HL-60 (cell line): ENCODE data around the gene TOX3.

ENCODE experiments used
- DNase-seq, 2 experiments: peaks; one replicate each; pipeline ENCODE4 v3.0.0-alpha.2; 2010 to 2020; ENCODE audit warnings: low read depth in 1 of 2, low spot score in 1 of 2
- H3K27ac ChIP-seq: fragments of 250-450 bp; sonication (Bioruptor Pico); replicated peaks from 2 replicates; pipeline ENCODE4 v1.5.1; 2020; ENCODE audit warnings: mild to moderate bottlenecking, moderate library complexity
- H3K27me3 ChIP-seq: fragments of 250-450 bp; sonication (Bioruptor Pico); 2 replicates; pipeline ENCODE4 v1.5.1; 2021; ENCODE audit warnings: mild to moderate bottlenecking, moderate library complexity; ENCODE audit not compliant: insufficient read depth, poor library complexity, severe bottlenecking
- H3K4me3 ChIP-seq: replicated peaks from 2 replicates; pipeline ENCODE4 v1.5.1; 2011; ENCODE audit warnings: mild to moderate bottlenecking, control low read depth, low read length; ENCODE audit not compliant: insufficient read depth
- GABPA ChIP-seq: IDR thresholded peaks from 2 replicates; pipeline ENCODE4 v1.6.1; 2012; ENCODE audit warnings: low read depth
- POLR2AphosphoS5 ChIP-seq: IDR thresholded peaks from 2 replicates; pipeline ENCODE4 v1.6.1; 2012; ENCODE audit warnings: low read depth
- SPI1 ChIP-seq: IDR thresholded peaks from 2 replicates; pipeline ENCODE4 v1.6.1; 2012; ENCODE audit warnings: low read depth, mild to moderate bottlenecking, borderline replicate concordance
- TF ChIP-seq, protein P1 (sequence below): IDR thresholded peaks from 2 replicates; pipeline ENCODE4 v1.6.1; 2012; ENCODE audit warnings: low read depth; ENCODE audit not compliant: insufficient replicate concordance
- TF ChIP-seq, protein P2 (sequence below): IDR thresholded peaks from one replicate; pipeline ENCODE4 v1.5.1; 2011; ENCODE audit warnings: low read length, control low read depth, inconsistent platforms; ENCODE audit not compliant: insufficient read depth

The TOX3 gene

DNA sequence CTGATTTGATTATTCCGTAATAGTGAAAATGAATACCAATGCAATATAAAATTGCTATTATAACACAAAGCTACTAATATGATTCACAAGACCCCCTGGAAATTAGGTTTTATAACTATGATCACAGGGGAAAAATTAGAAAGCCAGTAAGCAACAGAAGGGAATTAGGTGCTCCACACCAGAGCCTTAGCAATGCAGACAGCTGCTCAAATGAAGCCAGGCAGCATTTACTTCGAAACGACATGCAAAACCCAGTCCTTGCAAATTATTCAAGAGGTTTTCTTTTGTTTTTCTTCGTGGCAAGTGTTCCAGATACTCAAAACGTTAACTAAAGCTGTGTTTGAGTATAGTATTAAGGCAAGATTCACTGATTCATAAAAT is 47.9 kb downstream of the TOX3 start:
- H3K27me3 ChIP-seq, result peaks cover 3% of the 10 kb centered on the region
- no peak for DNase-seq
- H3K27ac ChIP-seq, result no peak overlapping the region
- TF ChIP-seq, protein P1, sequence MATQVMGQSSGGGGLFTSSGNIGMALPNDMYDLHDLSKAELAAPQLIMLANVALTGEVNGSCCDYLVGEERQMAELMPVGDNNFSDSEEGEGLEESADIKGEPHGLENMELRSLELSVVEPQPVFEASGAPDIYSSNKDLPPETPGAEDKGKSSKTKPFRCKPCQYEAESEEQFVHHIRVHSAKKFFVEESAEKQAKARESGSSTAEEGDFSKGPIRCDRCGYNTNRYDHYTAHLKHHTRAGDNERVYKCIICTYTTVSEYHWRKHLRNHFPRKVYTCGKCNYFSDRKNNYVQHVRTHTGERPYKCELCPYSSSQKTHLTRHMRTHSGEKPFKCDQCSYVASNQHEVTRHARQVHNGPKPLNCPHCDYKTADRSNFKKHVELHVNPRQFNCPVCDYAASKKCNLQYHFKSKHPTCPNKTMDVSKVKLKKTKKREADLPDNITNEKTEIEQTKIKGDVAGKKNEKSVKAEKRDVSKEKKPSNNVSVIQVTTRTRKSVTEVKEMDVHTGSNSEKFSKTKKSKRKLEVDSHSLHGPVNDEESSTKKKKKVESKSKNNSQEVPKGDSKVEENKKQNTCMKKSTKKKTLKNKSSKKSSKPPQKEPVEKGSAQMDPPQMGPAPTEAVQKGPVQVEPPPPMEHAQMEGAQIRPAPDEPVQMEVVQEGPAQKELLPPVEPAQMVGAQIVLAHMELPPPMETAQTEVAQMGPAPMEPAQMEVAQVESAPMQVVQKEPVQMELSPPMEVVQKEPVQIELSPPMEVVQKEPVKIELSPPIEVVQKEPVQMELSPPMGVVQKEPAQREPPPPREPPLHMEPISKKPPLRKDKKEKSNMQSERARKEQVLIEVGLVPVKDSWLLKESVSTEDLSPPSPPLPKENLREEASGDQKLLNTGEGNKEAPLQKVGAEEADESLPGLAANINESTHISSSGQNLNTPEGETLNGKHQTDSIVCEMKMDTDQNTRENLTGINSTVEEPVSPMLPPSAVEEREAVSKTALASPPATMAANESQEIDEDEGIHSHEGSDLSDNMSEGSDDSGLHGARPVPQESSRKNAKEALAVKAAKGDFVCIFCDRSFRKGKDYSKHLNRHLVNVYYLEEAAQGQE, result no peak
- no peak for TF ChIP-seq GABPA
- TF ChIP-seq POLR2AphosphoS5, result no peak
- TF ChIP-seq SPI1, result no peak
- TF ChIP-seq, protein P2, sequence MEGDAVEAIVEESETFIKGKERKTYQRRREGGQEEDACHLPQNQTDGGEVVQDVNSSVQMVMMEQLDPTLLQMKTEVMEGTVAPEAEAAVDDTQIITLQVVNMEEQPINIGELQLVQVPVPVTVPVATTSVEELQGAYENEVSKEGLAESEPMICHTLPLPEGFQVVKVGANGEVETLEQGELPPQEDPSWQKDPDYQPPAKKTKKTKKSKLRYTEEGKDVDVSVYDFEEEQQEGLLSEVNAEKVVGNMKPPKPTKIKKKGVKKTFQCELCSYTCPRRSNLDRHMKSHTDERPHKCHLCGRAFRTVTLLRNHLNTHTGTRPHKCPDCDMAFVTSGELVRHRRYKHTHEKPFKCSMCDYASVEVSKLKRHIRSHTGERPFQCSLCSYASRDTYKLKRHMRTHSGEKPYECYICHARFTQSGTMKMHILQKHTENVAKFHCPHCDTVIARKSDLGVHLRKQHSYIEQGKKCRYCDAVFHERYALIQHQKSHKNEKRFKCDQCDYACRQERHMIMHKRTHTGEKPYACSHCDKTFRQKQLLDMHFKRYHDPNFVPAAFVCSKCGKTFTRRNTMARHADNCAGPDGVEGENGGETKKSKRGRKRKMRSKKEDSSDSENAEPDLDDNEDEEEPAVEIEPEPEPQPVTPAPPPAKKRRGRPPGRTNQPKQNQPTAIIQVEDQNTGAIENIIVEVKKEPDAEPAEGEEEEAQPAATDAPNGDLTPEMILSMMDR, result no peak
- no peak overlapping the region for H3K4me3 ChIP-seq

DNA sequence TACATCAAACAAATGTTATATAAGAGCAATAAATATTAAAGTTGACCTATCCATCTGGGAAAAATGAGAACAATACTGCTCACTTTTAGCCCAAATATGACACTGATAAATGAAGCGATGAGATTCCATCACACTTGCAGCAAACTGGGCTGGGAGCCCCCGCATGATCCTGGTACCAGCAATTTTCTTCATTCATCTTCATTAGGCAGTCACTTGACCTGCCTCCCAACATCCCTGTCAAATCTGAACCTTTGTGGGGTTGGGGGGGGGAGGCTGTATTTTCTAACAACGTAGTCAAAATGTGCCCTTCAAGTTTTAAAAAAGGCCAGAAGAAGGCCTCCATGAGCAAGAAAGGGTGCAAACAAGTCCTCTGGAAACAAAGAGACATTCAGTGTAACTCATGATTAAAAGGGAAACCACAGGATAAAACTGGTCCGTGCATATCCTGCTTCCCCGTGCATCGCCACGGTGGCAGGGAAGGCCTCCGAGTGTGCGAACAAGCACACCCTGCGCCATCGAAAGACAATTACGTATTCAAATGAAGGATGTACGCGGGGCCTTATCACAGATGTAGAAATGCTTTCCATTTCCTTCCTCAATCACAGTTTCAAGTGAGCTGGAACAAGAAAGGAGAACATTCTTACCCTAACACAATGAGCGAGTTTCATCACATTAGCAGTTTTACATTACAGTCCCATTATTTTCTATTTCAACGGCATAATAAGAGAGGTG is 48.4 kb downstream of the TOX3 start:
- Histone ChIP-seq H3K27me3 (peaks cover 3% of the 10 kb centered on the region), H3K27ac (no peak overlapping the region), H3K4me3 (no peak overlapping the region)
- TF ChIP-seq, protein P1, result no peak
- TF ChIP-seq, protein P2, result no peak
- DNase-seq, result no peak

DNA sequence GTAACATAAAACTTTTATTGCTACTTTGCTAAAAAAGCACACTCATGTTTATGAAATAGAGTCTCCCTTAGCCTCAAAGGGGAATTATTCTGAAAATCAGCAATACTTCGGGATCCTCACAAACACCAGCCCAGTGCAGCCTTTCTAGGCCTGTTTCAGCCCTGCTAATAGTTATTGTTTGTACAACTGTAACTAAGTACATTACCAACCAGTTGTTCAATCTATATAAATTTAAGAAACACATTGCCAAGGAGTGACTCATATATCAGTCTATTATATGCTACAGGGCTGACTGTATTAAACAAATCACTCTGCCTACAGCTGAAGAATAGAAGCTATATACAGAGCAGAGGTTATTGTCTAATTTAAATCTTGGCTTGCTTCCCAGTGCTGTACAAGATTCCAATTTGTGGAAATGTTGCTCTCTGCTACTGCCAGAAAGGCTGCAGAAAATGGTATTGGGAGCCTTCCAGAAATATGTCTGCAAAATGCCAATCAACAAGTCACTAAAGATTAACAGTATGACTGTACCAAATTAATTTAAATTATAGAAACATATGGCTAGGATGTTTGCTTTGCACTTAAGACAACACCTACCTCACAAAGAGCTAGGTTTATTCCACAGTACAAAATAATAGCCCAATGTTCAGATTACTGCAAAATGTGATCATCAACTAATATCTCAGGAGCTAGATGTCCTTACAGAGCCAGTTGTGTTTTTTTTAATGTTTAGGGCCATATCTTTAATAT is 49.7 kb downstream of the TOX3 start:
- DNase-seq, result no peak

More for the DNA sequence above, 49.7 kb downstream of the TOX3 start:
- Histone ChIP-seq H3K27ac (no peak overlapping the region), H3K27me3 (peaks cover 3% of the 10 kb centered on the region), H3K4me3 (no peak overlapping the region)
- TF ChIP-seq, protein P2, result no peak
- TF ChIP-seq POLR2AphosphoS5 (no peak), GABPA (no peak), SPI1 (no peak)
- TF ChIP-seq, protein P1, result no peak
